Stimulated activated CD4-positive, alpha-beta T cell treated with anti-CD3 and anti-CD28 coated beads, Interleukin-15, amount 100 ng/mL, for 1 hour (primary cell): ENCODE results near the gene ARMH4.
"Not testable (repeated sequence)": the region's sequence is repeated elsewhere in the genome, so short reads cannot be mapped to it uniquely, and the experiment has no call there.

Experiments
- DNase-seq, 2 donors: peaks; one replicate each; pipeline ENCODE4 v3.0.0-alpha.2; 2020; ENCODE audit warnings: low read depth in 1 of 2, low spot score in 1 of 2

Gene ARMH4

GRCh38 chr14:58145936-58146335 is 6.1 kb downstream of the ARMH4 start:
- no peak for DNase-seq

- DNase-seq = no peak
Observed at GRCh38 chr14:58143106-58143505, 8.9 kb downstream of the ARMH4 start.

- DNase-seq = no peak
Observed at GRCh38 chr14:58141893-58142292, 10.1 kb downstream of the ARMH4 start.

GRCh38 chr14:58138714-58139482 is 13.1 kb downstream of the ARMH4 start:
- no peak for DNase-seq

- no peak for DNase-seq
Observed at GRCh38 chr14:58138031-58138713, 13.8 kb downstream of the ARMH4 start.

GRCh38 chr14:58133739-58134138 is 18.3 kb downstream of the ARMH4 start:
- DNase-seq = no peak

GRCh38 chr14:58131386-58131785 is 20.6 kb downstream of the ARMH4 start:
- DNase-seq = no peak

- DNase-seq = no peak
Observed at GRCh38 chr14:58130116-58130782, 21.8 kb downstream of the ARMH4 start.

- DNase-seq = no peak
Observed at GRCh38 chr14:58129208-58129607, 22.8 kb downstream of the ARMH4 start.

GRCh38 chr14:58128416-58128815 is 23.6 kb downstream of the ARMH4 start:
- DNase-seq = no peak

- not testable (repeated sequence) for DNase-seq
Observed at GRCh38 chr14:58122546-58122945, 29.5 kb downstream of the ARMH4 start.

- no peak for DNase-seq
Observed at GRCh38 chr14:58121530-58122186, 30.4 kb downstream of the ARMH4 start.

- DNase-seq = no peak
Observed at GRCh38 chr14:58119381-58119780, 32.6 kb downstream of the ARMH4 start.

- DNase-seq = no peak
Observed at GRCh38 chr14:58118097-58118815, 33.8 kb downstream of the ARMH4 start.

- DNase-seq = no peak
Observed at GRCh38 chr14:58109744-58110143, 42.3 kb downstream of the ARMH4 start.

- no peak for DNase-seq
Observed at GRCh38 chr14:58108717-58109116, 43.3 kb downstream of the ARMH4 start.

GRCh38 chr14:58107947-58108552 is 44.0 kb downstream of the ARMH4 start:
- peak in 1 of 2 donors; percentile 3 for DNase-seq

GRCh38 chr14:58107041-58107440 is 45.0 kb downstream of the ARMH4 start:
- no peak for DNase-seq

- DNase-seq = no peak
Observed at GRCh38 chr14:58106446-58106845, 45.6 kb downstream of the ARMH4 start.

- DNase-seq = no peak
Observed at GRCh38 chr14:58104808-58105207, 47.2 kb downstream of the ARMH4 start.
